Measurements from ENCODE around the gene ROBO2.

The ROBO2 gene

GRCh38 chr3:77191014-77191413 lies 151.1 kb downstream of the ROBO2 start:
- no peak for DNase-seq

- DNase-seq, result no peak
Observed at GRCh38 chr3:77191640-77192039, 151.7 kb downstream of the ROBO2 start.

- DNase-seq, result no peak
Observed at GRCh38 chr3:77195766-77196545, 156.1 kb downstream of the ROBO2 start.

GRCh38 chr3:77197408-77197807 lies 157.5 kb downstream of the ROBO2 start:
- DNase-seq, result no peak

- DNase-seq, result no peak
Observed at GRCh38 chr3:77203851-77204250, 164.0 kb downstream of the ROBO2 start.

GRCh38 chr3:77204788-77205187 lies 164.9 kb downstream of the ROBO2 start:
- DNase-seq, result no peak

- DNase-seq, result no peak
Observed at GRCh38 chr3:77207753-77208152, 167.9 kb downstream of the ROBO2 start.

GRCh38 chr3:77222701-77223100 lies 182.8 kb downstream of the ROBO2 start:
- DNase-seq, result no peak

- DNase-seq, result no peak
Observed at GRCh38 chr3:77227567-77227966, 187.7 kb downstream of the ROBO2 start.

GRCh38 chr3:77232557-77232956 lies 192.7 kb downstream of the ROBO2 start:
- no peak for DNase-seq

- no peak for DNase-seq
Observed at GRCh38 chr3:77234004-77234403, 194.1 kb downstream of the ROBO2 start.

- no peak for DNase-seq
Observed at GRCh38 chr3:77236118-77236517, 196.2 kb downstream of the ROBO2 start.

GRCh38 chr3:77240072-77240650 lies 200.3 kb downstream of the ROBO2 start:
- DNase-seq, result no peak

GRCh38 chr3:77242371-77242770 lies 202.5 kb downstream of the ROBO2 start:
- DNase-seq, result no peak

GRCh38 chr3:77244981-77245380 lies 205.1 kb downstream of the ROBO2 start:
- DNase-seq, result no peak

GRCh38 chr3:77247061-77247460 lies 207.2 kb downstream of the ROBO2 start:
- no peak for DNase-seq

- DNase-seq, result no peak
Observed at GRCh38 chr3:77247817-77248216, 207.9 kb downstream of the ROBO2 start.

GRCh38 chr3:77248420-77248819 lies 208.5 kb downstream of the ROBO2 start:
- DNase-seq, result no peak

- no peak for DNase-seq
Observed at GRCh38 chr3:77251136-77251535, 211.2 kb downstream of the ROBO2 start.

GRCh38 chr3:77254967-77255831 lies 215.3 kb downstream of the ROBO2 start:
- no peak for DNase-seq

GRCh38 chr3:77256584-77257503 lies 216.9 kb downstream of the ROBO2 start:
- no peak for DNase-seq

GRCh38 chr3:77259694-77260093 lies 219.8 kb downstream of the ROBO2 start:
- no peak for DNase-seq

GRCh38 chr3:77262361-77262760 lies 222.5 kb downstream of the ROBO2 start:
- no peak for DNase-seq
